ENCODE data around the gene OTOS. TPM values are rescaled to one million over a fixed set of nuclear protein-coding genes. Genes with fewer than 3 reads are reported as not detected.

The OTOS gene
- total and polyA plus RNA-seq, 9 of the 15 experiments (the other 6 are each of a cell fraction or from before 2014, with no cell fraction given) = not detected

DNA sequence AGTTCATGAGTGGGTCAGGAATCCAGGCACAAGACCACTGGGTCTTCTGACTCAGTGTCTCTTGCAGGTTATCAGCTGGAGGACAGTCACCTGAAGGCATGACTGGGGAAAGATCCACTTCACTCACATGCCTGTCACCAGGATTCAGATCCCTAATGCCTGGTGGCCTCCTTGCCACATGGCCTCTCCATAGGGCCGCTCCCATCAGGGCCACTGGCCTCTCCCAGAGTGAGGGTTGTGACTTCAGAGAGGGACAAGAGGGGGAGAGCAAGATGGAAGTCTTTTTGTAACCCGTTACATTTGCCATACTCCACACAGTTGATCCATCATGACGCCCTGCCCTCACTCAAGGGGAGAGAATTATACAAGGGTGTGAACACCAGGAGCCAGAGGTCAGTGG, 13.0 kb upstream of the OTOS start:
- Histone ChIP-seq H3K4me1 (replicated peaks in 1 of 2; ENCODE audit: control insufficient read depth in 2 of 2, insufficient read depth in 2 of 2, low read length in 2 of 2) (no peaks in the 10 kb centered on the region), H3K27me3 (ENCODE audit: control insufficient read depth in 2 of 2, insufficient read depth in 2 of 2, low read length in 2 of 2) (peaks cover 0 to 33% of the 10 kb centered on the region in 2 experiments; a peak in 3 of 5 replicates), H3K4me3 (no peak overlapping the region), H3K79me2 (ENCODE audit: control insufficient read depth, insufficient read depth, low read length) (no peaks in the 10 kb centered on the region), H3K9me1 (ENCODE audit: control insufficient read depth, insufficient read depth, low read length) (no peaks in the 10 kb centered on the region), H3K4me2 (ENCODE audit: insufficient read depth, low read length) (no peak overlapping the region), H2AFZ (ENCODE audit: low read depth, low read length) (no peak overlapping the region), H3K9me3 (replicated peaks; ENCODE audit: control insufficient read depth, insufficient read depth, low read depth, low read length) (no peaks in the 10 kb centered on the region; the same call in 1 of the 2 replicates), H4K20me1 (replicated peaks; ENCODE audit: control insufficient read depth, insufficient read depth, low read length) (no peaks in the 10 kb centered on the region), H3K9ac (ENCODE audit: insufficient read depth in 1 of 2, low read depth in 2 of 2, low read length in 2 of 2) (no peak overlapping the region), H3K36me3 (ENCODE audit: control insufficient read depth, insufficient read depth, low read length) (no peaks in the 10 kb centered on the region), H3K27ac (ENCODE audit: extremely low read depth, low read depth, low read length) (no peak overlapping the region)
- in situ Hi-C loops (cut with MboI) = no loop called here
- no peak for ATAC-seq
- WGBS (ENCODE audit: insufficient coverage, low coverage, missing lambda C conversion rate) = 0% methylated on average over 3 of the region's 3 CpGs
- no peak for DNase-seq (ENCODE audit: extremely low read depth in 1 of 4, low spot score in 3 of 4)
- ChIA-PET CTCF (ENCODE audit: low intra/inter-chr PET ratio) (no interaction called here), POLR2A (interaction anchor here (1.5 kb wide), 1 partner anchor 92 kb away, joined by 3 read pairs; no protein-coding TSS in a partner anchor)
- FAIRE-seq = no peak
- BruUV-seq (replicated peaks) = no TSS peak
- intact Hi-C loops (cut with micrococcal nuclease) = no loop called here
- TF ChIP-seq SIX5 (IDR thresholded peaks at IDR 0.05; ENCODE audit: borderline replicate concordance in 1 of 2, insufficient read depth in 1 of 2, low read depth in 1 of 2, low read length in 2 of 2) = no peak
- no peak for TF ChIP-seq ZFPM2 (CRISPR knock-in tag; IDR thresholded peaks at IDR 0.05)
- no peak for TF ChIP-seq POLR3G (IDR thresholded peaks at IDR 0.05; ENCODE audit: extremely low read depth, insufficient read length, insufficient replicate concordance)
- TF ChIP-seq NUFIP1 (IDR thresholded peaks at IDR 0.05; ENCODE audit: partially characterized antibody) = no peak
- TF ChIP-seq ZNF507 (tag; conservative IDR thresholded peaks at IDR 0.05) = no peak
- no peak for TF ChIP-seq ARID1B (IDR thresholded peaks at IDR 0.05)
- TF ChIP-seq CEBPB (tag; IDR thresholded peaks at IDR 0.05) = no peak
- TF ChIP-seq PHF8 (IDR thresholded peaks at IDR 0.05; ENCODE audit: borderline replicate concordance, low read length) = no peak
- TF ChIP-seq TBP (optimal IDR thresholded peaks at IDR 0.05; ENCODE audit: low read depth, low read length) = no peak
- no peak for TF ChIP-seq USF2 (CRISPR knock-in tag; IDR thresholded peaks at IDR 0.05)
- no peak for TF ChIP-seq HNRNPH1 (optimal IDR thresholded peaks at IDR 0.05; ENCODE audit: low read depth, low read length)
- no peak for TF ChIP-seq DEAF1 (CRISPR knock-in tag; IDR thresholded peaks at IDR 0.05)
- TF ChIP-seq ZNF551 (CRISPR knock-in tag; IDR thresholded peaks at IDR 0.05) = no peak
- TF ChIP-seq FOXP1 (CRISPR knock-in tag; IDR thresholded peaks at IDR 0.05) = no peak
- TF ChIP-seq KAT8 (IDR thresholded peaks at IDR 0.05; ENCODE audit: low read depth) = no peak
- TF ChIP-seq, protein P1, sequence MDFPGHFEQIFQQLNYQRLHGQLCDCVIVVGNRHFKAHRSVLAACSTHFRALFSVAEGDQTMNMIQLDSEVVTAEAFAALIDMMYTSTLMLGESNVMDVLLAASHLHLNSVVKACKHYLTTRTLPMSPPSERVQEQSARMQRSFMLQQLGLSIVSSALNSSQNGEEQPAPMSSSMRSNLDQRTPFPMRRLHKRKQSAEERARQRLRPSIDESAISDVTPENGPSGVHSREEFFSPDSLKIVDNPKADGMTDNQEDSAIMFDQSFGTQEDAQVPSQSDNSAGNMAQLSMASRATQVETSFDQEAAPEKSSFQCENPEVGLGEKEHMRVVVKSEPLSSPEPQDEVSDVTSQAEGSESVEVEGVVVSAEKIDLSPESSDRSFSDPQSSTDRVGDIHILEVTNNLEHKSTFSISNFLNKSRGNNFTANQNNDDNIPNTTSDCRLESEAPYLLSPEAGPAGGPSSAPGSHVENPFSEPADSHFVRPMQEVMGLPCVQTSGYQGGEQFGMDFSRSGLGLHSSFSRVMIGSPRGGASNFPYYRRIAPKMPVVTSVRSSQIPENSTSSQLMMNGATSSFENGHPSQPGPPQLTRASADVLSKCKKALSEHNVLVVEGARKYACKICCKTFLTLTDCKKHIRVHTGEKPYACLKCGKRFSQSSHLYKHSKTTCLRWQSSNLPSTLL (IDR thresholded peaks at IDR 0.05) = no peak
- no peak for TF ChIP-seq SMARCA4 (IDR thresholded peaks at IDR 0.05)
- TF ChIP-seq, protein P2, sequence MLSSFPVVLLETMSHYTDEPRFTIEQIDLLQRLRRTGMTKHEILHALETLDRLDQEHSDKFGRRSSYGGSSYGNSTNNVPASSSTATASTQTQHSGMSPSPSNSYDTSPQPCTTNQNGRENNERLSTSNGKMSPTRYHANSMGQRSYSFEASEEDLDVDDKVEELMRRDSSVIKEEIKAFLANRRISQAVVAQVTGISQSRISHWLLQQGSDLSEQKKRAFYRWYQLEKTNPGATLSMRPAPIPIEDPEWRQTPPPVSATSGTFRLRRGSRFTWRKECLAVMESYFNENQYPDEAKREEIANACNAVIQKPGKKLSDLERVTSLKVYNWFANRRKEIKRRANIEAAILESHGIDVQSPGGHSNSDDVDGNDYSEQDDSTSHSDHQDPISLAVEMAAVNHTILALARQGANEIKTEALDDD (IDR thresholded peaks at IDR 0.05) = no peak
- no peak for TF ChIP-seq ZNF232 (CRISPR knock-in tag; IDR thresholded peaks at IDR 0.05)
